Left hindlimb (tissue), 1 donor: Measurements from ENCODE around the gene ZBTB11.
"Not testable (repeated sequence)": the region's sequence is repeated elsewhere in the genome, so short reads cannot be mapped to it uniquely, and the experiment has no call there.

ENCODE experiments used
- DNase-seq: peaks from one replicate; pipeline ENCODE4 v3.0.0-alpha.2; 2018

Gene ZBTB11

DNA sequence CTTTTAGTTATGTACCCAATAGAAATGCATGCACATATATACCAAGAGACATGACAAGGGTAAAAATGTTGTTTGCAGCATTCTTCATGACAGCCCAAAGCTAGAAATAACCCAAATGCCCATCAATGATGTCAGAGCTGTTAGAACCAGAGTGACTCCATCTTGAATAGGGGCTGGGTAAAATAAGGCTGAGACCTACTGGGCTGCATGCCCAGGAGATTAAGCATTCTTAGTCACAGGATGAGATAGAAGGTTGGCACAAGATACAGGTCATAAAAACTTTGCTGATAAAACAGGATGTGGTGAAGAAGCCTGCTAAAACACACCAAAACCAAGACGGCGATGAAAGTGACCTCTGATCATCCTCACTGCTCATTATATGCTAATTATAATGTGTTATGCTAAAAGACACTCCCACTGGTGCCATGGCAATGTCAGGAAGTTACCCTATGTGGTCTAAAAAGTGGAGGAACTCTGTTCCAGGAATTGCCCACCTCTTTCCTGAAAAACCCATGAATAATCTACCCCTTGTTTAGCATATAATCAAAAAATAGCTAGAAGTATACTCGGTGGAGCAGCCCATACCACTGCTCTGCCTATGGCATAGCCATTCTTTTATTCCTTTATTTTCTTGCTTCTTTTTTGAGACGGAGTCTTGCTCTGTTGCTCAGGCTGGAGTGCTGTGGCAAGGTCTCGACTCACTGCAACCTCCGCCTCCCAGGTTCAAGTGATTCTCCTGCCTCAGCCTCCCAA, 32.9 kb downstream of the ZBTB11 start:
- no peak for DNase-seq

DNA sequence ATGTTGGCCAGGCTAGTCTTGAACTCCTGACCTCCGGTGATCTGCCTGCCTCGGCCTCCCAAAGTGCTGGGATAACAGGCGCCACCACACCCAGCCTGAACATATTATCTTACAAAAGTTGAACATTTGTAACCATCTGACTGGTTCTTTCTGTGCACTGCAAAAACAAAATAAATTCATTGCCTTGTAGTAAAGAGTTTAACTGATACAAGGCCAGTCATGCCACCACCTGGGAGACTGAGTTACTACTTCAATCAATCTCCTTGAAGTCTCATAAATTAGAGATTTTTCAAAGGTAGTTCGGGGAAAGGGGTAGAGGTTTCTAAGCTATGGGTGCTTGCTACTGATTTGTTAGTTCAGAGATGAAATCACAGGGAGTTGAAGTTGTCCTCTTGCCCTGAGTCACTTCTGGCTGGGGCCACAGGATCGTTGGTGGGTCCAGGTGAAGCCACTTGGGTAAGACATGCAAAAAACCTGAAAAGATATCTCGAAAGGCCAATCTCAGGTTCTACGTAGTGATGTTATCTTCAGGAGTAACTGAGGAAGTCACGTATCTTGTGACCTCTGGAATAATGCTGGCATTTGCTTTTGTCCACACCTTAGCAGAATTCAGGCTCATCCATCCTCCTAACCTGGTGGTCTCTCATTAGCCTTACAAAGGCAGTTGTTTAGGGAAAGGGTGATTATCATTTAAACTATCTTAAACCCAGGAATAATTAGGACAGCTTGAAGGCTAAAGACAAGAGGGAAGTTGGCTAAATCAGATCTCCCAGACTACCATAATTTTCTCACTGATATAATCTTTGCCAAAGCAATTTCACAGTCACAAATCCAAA, 33.7 kb downstream of the ZBTB11 start:
- no peak for DNase-seq

DNA sequence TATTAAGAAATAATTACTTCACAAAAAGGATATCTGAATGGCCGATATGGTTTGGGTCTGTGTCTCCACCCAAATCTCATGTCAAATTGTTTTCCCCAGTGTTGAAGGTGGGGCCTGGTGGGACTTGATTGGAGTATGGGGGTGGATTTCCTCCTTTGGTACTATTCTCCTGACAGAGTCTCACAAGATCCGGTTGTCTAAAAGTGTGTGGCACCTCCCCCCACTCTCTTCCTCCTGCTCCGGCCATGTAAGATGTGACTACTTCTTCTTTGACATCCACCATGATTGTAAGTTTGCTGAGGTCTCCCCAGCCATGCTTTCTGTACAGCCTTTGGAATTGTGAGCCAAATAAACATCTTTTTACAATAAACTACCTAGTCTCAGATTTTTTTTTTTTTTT, 34.5 kb downstream of the ZBTB11 start:
- no peak for DNase-seq

DNA sequence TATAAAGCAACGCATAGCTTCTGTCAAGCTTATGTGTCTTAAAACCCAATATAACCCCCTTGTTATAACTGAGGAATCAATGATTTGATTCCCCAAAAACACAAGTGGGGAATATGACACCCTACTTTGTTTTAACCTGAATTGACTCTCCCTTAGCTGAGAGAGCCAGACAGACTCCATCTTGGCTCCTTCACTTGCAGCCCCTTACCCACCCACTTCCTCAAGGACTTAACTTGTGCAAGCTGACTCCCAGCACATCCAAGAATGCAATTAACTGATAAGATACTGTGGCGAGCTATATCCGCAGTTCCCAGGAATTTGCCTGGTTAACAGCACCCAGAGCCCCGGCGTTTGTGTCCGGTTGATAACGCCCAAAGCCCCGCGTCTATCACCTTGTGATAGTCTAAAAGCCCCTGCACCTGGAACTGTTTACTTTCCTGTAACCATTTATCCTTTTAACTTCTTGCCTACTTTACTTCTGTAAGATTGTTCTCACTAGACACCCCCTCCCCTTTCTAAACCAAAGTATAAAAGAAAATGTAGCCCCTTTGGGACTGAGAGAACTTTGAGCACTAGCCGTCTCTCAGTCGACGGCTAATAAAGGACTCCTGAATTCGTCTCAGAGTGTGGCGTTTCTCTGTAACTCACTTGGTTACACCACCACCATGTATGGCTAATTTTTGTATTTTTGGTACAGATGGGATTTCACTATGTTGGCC, 35.4 kb downstream of the ZBTB11 start:
- not testable (repeated sequence) for DNase-seq

DNA sequence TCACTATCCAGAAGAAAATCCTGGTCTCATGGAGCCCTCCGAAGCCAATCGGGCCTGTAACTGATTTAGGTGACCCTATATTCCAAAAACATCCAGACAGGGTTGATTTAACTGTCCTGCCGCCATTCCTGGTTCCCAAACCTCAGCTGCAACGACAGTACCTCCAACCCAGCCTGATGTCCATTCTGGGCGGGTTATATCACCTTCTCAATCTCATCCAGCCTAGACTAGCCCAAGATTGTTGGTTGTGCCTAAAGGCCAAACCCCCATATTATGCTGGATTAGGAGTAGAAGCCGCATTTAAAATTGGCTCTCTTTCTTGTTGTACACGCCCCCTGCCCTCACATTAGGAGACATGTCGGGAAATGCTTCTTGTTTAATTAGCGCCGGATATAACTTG, 36.7 kb downstream of the ZBTB11 start:
- DNase-seq, result no peak

DNA sequence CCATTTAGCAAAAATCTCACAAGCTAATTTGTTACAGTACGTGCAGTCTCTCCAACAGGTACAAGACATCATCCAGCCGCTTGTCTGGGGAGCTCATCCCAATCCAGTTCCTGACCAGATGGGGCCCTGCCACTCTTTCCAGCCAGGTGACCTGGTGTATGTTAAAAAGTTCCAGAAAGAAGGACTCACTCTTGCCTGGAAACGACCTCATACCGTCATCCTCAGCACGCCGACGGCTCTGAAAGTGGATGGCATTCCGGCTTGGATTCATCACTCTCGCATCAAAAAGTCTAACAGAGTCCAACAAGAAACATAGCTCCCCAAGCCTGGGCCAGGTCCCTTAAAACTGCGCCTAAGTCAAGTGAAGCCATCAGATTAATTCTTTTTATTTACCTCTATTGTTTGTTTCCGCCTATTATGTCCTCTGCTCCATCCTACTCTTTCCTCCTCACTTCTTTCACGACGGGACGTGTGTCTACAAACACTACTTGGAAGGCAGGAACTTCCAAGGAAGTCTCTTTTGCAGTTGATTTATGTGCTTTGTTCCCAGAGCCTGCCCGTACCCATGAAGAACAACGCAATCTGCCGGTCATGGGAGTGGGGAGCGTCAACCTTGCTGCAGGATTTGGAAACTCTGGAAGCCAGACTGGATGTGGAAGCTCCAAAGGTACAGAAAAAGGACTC, 37.5 kb downstream of the ZBTB11 start:
- DNase-seq, result no peak

DNA sequence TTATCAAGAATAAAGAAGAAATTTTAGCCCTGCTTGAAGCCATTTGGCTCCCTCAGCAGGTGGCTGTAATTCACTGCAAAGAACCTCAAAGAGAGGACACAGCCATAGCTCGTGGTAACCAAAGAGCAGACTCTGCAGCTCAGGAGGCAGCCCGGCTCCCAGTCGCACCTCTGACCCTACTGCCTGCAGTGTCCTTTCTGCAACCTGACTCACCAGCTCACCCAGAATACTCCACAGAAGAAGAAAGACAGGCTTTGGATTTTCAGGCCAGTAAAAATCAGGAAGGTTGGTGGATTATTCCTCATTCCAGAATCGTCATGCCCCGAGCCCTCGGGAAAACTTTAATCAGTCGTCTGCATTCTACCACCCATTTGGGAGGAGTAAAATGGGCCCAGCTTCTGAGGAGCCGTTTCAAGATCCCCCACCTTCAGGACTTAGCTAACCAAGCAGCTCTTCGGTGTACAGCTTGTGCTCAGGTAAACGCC, 38.6 kb downstream of the ZBTB11 start:
- DNase-seq, result no peak

DNA sequence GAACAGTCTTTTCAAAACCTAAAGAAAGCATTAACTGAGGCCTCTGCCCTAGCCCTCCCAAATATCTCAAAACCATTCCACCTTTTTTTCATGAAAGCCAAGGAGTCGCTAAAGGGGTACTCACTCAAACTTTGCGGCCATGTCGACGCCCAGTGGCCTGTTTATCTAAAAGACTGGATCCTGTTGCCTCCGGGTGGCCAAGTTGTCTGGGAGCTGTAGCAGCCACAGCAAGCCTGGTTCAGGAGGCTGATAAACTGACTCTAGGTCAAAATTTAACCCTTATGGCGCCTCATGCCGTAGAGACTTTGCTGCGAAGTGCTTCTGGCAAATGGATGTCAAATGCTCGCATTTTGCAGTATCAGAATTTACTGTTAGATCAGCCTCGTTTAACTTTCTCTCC, 39.5 kb downstream of the ZBTB11 start:
- DNase-seq, result no peak

DNA sequence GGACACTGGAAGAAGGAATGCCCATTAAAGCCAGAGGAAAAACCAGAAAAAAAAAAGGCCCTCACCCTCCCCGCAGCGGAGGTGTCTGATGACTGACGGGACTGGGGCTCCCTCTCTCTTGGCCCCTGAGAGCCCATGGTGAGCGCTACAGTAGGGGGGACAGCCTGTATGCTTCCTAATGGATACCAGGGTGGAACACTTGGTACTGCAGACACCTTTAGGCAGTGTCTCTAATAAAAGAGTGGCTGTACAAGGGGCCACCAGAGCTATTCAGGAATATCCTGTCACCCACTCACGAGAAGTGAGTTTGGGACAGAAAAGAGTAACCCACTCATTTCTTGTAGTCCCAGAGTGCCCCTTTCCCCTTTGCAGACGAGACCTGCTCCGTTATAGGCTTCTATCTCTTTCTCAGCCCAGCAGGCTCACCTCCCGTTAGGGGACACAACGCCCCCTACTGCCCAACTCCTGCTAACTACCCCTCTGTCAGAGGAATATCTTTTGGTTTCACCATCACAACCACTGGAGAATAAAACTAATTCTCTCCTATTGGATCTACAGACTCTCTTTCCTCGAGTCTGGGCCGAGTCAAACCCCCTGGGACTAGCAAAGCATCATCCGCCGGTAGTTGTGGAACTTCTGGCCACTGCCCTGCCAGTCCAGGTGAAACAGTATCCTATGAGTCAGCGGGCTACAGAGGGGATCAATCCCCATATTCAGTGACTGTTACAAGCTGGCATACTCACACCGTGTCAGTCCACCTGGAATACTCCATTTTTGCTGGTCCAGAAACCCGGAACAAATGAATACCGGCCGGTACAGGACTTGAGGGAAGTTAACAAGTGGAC, 40.8 kb downstream of the ZBTB11 start:
- DNase-seq, result peak; percentile 50

DNA sequence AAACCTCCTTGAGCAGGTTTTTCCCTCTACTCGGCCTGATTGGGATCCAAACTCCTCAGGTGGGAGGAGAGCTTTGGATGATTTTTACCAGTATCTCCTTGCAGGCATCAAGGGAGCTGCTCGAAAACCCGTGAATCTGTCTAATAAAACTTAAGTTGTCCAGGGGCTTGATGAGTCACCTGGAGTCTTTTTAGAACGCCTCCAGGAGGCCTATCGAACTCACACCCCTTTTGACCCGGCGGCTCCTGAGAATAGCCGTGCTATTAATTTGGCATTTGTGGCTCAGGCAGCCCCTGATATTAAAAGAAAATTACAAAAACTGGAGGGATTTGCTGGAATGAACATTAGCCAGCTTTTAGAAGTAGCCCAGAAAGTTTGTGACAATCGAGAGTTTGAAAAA, 41.6 kb downstream of the ZBTB11 start:
- no peak for DNase-seq

DNA sequence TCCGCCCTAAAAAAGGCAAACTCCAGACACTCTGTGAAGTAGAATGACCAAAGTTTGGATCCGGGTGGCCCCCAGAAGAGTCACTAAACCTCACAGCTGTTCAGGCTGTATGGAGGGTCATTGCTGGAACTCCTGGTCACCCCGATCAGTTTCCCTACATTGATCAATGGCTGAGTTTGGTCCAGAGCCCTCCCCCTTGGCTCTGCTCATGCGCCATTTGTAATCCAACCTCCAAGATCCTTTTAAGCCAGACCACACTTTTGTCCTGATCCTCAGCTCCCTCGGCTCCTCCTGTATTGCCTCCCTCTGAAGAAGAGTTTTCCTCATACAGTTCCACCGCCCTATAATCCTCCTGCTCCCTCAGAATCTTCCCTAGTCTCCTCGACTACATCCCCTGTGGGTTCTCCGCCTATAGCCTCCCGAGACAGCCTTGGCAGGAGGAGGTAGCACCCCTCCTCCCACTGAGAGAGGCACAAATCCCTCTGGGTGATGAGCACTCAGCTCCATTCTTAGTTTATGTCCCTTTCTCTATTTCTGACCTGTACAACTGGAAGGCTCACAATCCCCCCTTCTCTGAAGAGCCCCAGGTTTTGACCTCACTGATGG, 42.2 kb downstream of the ZBTB11 start:
- DNase-seq, result no peak

DNA sequence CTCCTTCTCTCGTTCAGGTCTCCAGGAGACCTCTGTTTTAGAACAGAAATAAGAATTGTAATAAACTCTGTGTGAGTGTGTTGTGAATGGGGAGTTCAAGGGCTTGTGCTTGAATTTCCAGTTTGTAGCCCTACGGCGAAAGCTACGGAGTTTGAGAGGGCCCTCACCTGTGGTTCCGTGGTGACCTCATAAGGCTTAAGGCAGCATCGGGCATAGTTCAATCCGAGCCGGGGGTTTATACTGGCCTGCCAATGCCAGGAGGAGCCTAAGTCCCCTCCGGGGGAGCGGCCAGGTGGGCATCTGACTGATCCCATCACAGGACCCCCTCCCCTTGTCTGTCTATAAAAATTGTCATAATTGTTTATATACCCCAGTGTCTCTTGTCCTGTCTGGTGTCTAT, 43.7 kb downstream of the ZBTB11 start:
- no peak for DNase-seq

DNA sequence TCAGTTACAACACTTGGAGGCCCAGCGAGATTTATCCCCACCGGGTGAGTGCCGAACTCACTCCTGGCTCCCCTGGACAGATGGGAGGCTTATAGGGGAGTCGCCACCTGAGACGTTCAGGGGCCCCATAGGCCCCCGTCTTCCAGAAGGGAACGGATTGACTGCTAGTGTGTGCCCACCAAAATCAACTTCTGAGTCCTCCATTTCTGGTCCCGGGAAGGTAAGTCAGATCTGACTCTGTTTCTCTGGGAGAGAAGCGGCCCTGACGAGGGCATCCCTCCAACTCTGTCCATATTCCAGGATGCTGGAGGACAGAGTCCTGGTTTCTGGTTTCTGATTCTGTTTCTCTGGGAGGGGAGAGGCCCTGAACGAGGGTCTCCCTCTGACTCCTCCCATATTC, 44.3 kb downstream of the ZBTB11 start:
- DNase-seq, result no peak

DNA sequence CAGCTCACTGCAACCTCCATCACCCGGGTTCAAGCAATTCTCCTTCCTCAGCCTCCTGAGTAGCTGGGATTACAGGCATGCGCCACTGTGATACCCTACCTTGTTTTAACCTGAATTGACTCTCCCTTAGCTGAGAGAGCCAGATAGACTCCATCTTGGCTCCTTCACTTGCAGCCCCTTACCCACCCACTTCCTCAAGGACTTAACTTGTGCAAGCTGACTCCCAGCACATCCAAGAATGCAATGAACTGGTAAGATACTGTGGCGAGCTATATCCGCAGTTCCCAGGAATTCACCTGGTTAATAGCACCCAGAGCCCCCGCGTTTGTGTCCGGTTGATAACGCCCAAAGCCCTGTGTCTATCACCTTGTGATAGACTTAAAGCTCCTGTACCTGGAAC, 45.0 kb downstream of the ZBTB11 start:
- not testable (repeated sequence) for DNase-seq

DNA sequence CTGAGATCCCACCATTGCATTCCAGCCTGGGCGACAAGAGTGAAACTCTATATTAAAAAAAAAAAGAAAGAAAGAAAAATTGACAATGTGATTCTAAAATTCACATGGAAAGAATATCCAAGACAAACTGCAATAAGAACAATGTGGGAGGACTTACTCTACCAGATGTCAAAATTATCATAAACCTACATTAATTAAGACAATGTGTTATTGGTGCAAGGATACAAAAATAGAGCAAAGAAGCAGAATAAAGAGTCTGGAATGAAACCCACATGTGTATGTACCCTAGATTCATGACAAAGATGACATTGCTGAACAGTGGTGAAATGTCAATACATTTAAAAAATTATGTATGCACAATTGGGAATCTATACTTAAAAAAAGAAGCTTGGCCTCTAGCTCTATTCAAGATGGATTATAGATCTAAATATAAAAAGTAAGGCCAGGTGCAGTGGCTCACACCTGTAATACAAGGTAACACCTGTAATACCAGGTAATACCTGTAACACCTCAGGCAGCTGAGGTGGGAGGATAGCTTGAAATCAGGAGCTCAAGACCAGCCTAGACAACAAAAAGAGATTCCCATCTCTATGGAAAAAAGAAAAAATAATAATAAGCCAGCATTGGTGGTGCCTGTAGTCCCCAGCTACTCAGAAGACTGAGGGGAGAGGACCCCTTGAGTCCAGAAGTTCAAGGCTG, 45.7 kb downstream of the ZBTB11 start:
- no peak for DNase-seq

DNA sequence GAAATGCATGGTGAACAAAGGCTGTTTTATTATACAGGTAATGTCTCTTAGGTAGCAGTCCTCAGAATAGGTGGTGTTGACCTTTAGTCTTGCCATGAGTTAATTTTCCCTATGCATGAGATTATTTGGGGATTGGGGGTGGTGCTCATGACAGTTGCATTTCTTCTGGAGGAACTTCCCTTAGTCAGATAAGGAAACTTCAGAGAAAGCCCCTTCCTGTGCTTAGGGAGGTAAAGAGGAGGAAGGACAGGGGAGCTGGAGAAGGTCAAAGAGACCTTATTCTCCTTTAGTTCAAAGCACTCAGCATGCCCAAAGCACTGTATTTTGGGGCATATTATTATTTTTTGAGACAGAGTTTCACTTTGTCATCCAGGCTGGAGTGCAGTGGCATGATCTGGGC, 47.7 kb downstream of the ZBTB11 start:
- DNase-seq, result no peak

DNA sequence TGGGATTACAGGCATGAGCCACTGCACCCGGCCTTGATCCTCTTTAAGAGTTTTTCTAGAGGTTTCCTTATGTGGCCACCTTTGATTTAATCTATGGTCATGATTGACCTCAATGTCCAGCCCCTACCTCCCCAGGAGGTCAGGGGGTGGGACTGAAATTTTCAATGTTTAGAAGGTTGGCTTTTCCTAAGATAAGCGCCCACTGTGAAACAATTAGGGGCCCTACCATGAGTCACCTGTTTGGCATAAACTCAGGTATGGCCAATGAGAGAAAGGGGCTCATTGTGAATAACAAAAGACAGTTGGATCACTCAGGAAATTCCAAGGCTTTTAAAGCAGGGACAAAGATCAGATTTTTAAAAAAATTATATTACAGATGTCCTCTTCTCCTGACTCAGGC, 51.1 kb downstream of the ZBTB11 start:
- no peak for DNase-seq

DNA sequence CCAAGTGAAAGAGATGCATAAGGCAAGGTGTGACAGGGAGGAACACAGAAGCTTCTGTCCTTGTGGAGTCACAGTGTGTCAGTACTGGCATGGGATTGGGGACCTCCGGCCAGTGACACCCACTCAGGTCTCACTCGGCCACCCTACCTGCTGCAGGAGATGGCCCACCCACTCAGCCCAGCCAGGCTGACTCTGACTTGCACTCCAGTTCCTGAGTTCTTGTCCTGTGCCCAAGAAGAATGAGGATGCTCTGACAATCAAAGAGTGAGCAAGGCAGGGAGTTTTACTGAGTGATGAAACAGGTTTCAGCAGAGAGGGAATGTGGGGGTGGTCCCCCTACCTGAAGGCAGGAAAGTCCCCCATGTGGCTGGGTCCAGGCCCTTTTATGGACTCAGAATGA, 52.1 kb downstream of the ZBTB11 start:
- DNase-seq, result no peak

DNA sequence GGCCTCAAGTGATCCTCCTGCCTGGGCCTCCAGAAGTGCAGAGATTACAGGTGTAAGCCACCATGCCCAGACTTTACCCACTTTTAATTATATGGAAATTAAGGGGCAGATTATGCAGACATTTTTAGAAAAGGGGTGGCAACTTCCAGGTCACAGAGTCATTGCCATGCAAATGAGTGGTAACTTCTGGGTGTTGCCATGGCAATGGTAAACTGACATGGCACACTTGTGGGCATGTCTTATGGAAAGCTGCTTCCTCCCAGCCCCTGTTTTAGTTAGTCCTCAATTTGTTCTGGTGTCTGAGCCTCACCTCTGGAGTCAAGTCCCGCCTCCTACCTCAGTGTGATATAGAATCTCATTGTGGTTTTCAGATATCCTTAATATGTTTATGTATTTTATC, 53.3 kb downstream of the ZBTB11 start:
- no peak for DNase-seq

DNA sequence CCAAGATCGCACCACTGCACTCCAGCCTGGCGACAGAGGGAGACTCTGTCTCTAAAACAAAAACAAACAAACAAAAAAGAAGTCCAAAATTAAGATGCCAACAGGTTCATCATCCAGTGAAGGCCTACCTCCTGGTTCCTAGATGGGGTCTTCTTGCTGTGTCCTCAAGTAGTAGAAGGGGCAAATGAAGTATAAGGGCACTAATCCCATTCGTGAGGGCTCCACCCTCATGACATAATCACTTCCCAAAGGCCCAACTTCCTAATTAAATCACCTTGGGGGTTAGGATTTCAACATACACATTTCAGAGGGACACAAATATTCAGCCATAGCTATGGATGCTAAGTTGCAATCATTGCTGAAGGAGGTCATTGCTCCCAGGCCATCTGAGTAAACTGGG, 57.2 kb downstream of the ZBTB11 start:
- DNase-seq, result no peak

DNA sequence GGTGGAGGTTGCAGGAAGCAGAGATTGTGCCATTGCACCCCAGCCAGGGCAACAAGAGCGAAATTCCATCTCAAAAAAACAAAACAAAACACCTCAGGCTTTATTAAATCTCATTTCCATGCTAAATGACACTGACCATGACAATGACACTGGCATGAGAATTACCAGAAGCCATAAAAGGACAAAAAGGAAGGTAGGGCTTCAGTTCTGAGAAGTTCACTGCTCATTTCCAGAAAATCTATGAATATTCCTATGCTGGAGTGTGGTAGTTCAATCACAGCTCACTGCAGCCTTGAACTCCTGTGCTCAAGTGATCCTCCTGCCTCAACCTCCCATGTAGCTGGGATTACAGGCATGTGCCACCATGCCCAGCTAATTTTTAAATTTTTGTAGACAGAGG, 58.2 kb downstream of the ZBTB11 start:
- DNase-seq, result no peak
